Small intestine (tissue), 7 donors: ENCODE data around the gene ATAD3C. TPM values are rescaled to one million over a fixed set of nuclear protein-coding genes. Genes with fewer than 3 reads are reported as not detected.
A peak's percentile ranks its signal among the peaks of the same experiment; 100 is the strongest.
"Not testable (repeated sequence)": the region's sequence is repeated elsewhere in the genome, so short reads cannot be mapped to it uniquely, and the experiment has no call there.

Source experiments
- DNase-seq, 2 donors: peaks; one replicate each; pipeline versions ENCODE4 v3.0.0 to v3.0.0-alpha.2; 2013
- FAIRE-seq: peaks from 2 replicates; lab custom pipeline; 2012; peaks lifted over from hg19 to GRCh38; lab: Jason Lieb, UNC
- H3K27ac ChIP-seq, 3 donors: one replicate each; pipeline ENCODE4 v1.5.1; 2013; ENCODE audit warnings: low read length in 2 of 3, mild to moderate bottlenecking in 2 of 3, control low read depth in 1 of 3, inconsistent platforms in 1 of 3, low read depth in 1 of 3, moderate library complexity in 1 of 3
- H3K27me3 ChIP-seq, 3 donors: one replicate each; pipeline ENCODE4 v1.6.1; 2013; ENCODE audit warnings: low read length in 3 of 3, inconsistent platforms in 1 of 3; ENCODE audit not compliant: control insufficient read depth in 3 of 3, insufficient read depth in 3 of 3
- H3K36me3 ChIP-seq, 3 donors: one replicate each; pipeline ENCODE4 v1.6.1; 2013; ENCODE audit warnings: low read length in 3 of 3, inconsistent platforms in 1 of 3, low read depth in 1 of 3, mild to moderate bottlenecking in 1 of 3, moderate library complexity in 1 of 3; ENCODE audit not compliant: control insufficient read depth in 3 of 3, insufficient read depth in 2 of 3
- H3K4me1 ChIP-seq, 3 donors: one replicate each; pipeline ENCODE4 v1.6.1; 2013; ENCODE audit warnings: low read length in 2 of 3, inconsistent platforms in 1 of 3, low read depth in 1 of 3, mild to moderate bottlenecking in 1 of 3, moderate library complexity in 1 of 3; ENCODE audit not compliant: control insufficient read depth in 3 of 3, insufficient read depth in 2 of 3
- H3K4me3 ChIP-seq, 3 donors: one replicate each; pipeline ENCODE4 v1.5.1; 2013; ENCODE audit warnings: low read length in 3 of 3, control low read depth in 1 of 3, inconsistent platforms in 1 of 3, low read depth in 1 of 3, mild to moderate bottlenecking in 1 of 3, moderate library complexity in 1 of 3
- H3K9me3 ChIP-seq, 2 donors: one replicate each; pipeline ENCODE4 v1.6.1; 2013; ENCODE audit warnings: low read depth in 1 of 2, low read length in 1 of 2; ENCODE audit not compliant: control insufficient read depth in 2 of 2, insufficient read depth in 1 of 2
- WGBS, 3 donors: extraction: QIAGEN DNeasy Blood & Tissue Kit; methylation state at CpG; one replicate each; pipeline ENCODE4 v1.1.7; 2013; 5-methylcytosine and 5-hydroxymethylcytosine counted together
- polyA plus RNA-seq, 4 donors: library from polyadenylated mRNA; stranded (reverse) in 3 of 4; unstranded in 1 of 4; fragments of 200-250 nt in 3 of 4; fragments of 120-200 nt in 1 of 4; gene quantifications; one replicate each; pipeline versions ENCODE4 v1.2.1 to v1.2.3, GENCODE V29; 2013
- donor health status: healthy with polysubstance abuse.
- donor health status: control.
- donor health status: control.
- donor health status: Bipolar disorder and iron deficiency.
- donor health status: healthy.

The ATAD3C gene
- polyA plus RNA-seq, 4 donors, result 0.27 to 1.5 (median 0.66) TPM; not detected in 1

- FAIRE-seq, result no peak
- no peak overlapping the region for H3K27ac ChIP-seq
- DNase-seq, result no peak
- no peak overlapping the region for H3K4me3 ChIP-seq
- peaks cover 1 to 7% (median 6%) of the 10 kb centered on the region in 3 donors for H3K27me3 ChIP-seq
- H3K4me1 ChIP-seq, result no peaks in the 10 kb centered on the region
- 75 to 81% (median 76%) methylated on average over 13 of the region's 13 CpGs for WGBS, 3 donors
- H3K36me3 ChIP-seq, result peaks cover 0 to 4% (median 0%) of the 10 kb centered on the region in 3 donors
- peaks cover 0 to 14% of the 10 kb centered on the region in 2 donors for H3K9me3 ChIP-seq
These were observed 33.7 kb upstream of the ATAD3C start for GRCh38 chr1:1415751-1416150.

GRCh38 chr1:1417396-1417795 lies 32.1 kb upstream of the ATAD3C start:
- not testable (repeated sequence) for H3K4me1 ChIP-seq, H3K9me3 ChIP-seq, H3K4me3 ChIP-seq, H3K27ac ChIP-seq, FAIRE-seq, H3K36me3 ChIP-seq, DNase-seq
- H3K27me3 ChIP-seq, result peaks cover 1 to 15% (median 10%) of the 10 kb centered on the region in 3 donors
- 83 to 87% (median 85%) methylated on average over 4 to 5 of the region's 5 CpGs for WGBS, 3 donors

- not testable (repeated sequence) for DNase-seq, H3K9me3 ChIP-seq, H3K27ac ChIP-seq, H3K4me3 ChIP-seq, H3K36me3 ChIP-seq, H3K4me1 ChIP-seq, FAIRE-seq
- 78 to 86% (median 86%) methylated on average over 25 of the region's 25 CpGs for WGBS, 3 donors
- peaks cover 1 to 15% (median 10%) of the 10 kb centered on the region in 3 donors for H3K27me3 ChIP-seq
These were observed 31.5 kb upstream of the ATAD3C start for GRCh38 chr1:1417825-1418463.

GRCh38 chr1:1418464-1419362 lies 30.8 kb upstream of the ATAD3C start:
- DNase-seq (no peak), FAIRE-seq (no peak)
- Histone ChIP-seq H3K9me3 (no peaks in the 10 kb centered on the region), H3K4me1 (no peaks in the 10 kb centered on the region), H3K36me3 (no peaks in the 10 kb centered on the region), H3K4me3 (no peak overlapping the region), H3K27ac (no peak overlapping the region), H3K27me3 (peaks cover 1 to 15% (median 10%) of the 10 kb centered on the region in 3 donors)
- 90 to 92% (median 91%) methylated on average over 24 to 26 of the region's 26 CpGs for WGBS, 3 donors

GRCh38 chr1:1419363-1419812 lies 30.1 kb upstream of the ATAD3C start:
- Histone ChIP-seq H3K27me3 (peaks cover 1 to 15% (median 10%) of the 10 kb centered on the region in 3 donors), H3K36me3 (no peaks in the 10 kb centered on the region), H3K4me3 (peak overlapping the region in 1 of 3 donors; percentile 0), H3K9me3 (no peaks in the 10 kb centered on the region), H3K27ac (peak overlapping the region in 1 of 3 donors; percentile 24), H3K4me1 (no peaks in the 10 kb centered on the region)
- WGBS, 3 donors, result 85 to 90% (median 88%) methylated on average over 21 of the region's 21 CpGs
- FAIRE-seq (no peak), DNase-seq (no peak)

GRCh38 chr1:1419813-1420653 lies 29.5 kb upstream of the ATAD3C start:
- FAIRE-seq (no peak), DNase-seq (peak in 1 of 2 donors; percentile 56)
- H3K9me3 ChIP-seq, result no peaks in the 10 kb centered on the region
- WGBS, 3 donors, result 11 to 34% (median 19%) methylated on average over 33 to 112 of the region's 112 CpGs
- H3K4me3 ChIP-seq, result peak overlapping the region; percentile 0 to 23 (median 1)
- no peaks in the 10 kb centered on the region for H3K4me1 ChIP-seq
- peak overlapping the region in 1 of 3 donors; percentile 24 for H3K27ac ChIP-seq
- peaks cover 1 to 15% (median 10%) of the 10 kb centered on the region in 3 donors for H3K27me3 ChIP-seq
- H3K36me3 ChIP-seq, result no peaks in the 10 kb centered on the region

- peaks cover 1 to 15% (median 10%) of the 10 kb centered on the region in 3 donors for H3K27me3 ChIP-seq
- no peaks in the 10 kb centered on the region for H3K36me3 ChIP-seq
- H3K9me3 ChIP-seq, result no peaks in the 10 kb centered on the region
- WGBS, 3 donors, result 77 to 81% (median 81%) methylated on average over 8 to 12 of the region's 12 CpGs
- no peak overlapping the region for H3K27ac ChIP-seq
- DNase-seq (no peak), FAIRE-seq (no peak)
- H3K4me1 ChIP-seq, result peaks cover 0 to 2% (median 0%) of the 10 kb centered on the region in 3 donors
- no peak overlapping the region for H3K4me3 ChIP-seq
These were observed 28.8 kb upstream of the ATAD3C start for GRCh38 chr1:1420654-1421141.
